Bronchial epithelial cell (primary cell): Measurements from ENCODE around the gene SYT7. TPM values are rescaled to one million over a fixed set of nuclear protein-coding genes. Genes with fewer than 3 reads are reported as not detected.

ENCODE experiments used
- DNase-seq: peaks from one replicate; pipeline ENCODE4 v3.0.0-alpha.2; 2010; ENCODE audit warnings: low read depth
- FAIRE-seq: peaks from 2 replicates; lab custom pipeline; 2011; peaks lifted over from hg19 to GRCh38; lab: Jason Lieb, UNC
- H3K27me3 ChIP-seq: 2 replicates; pipeline ENCODE4 v1.5.1; 2011; ENCODE audit warnings: low read length; ENCODE audit not compliant: control insufficient read depth, insufficient read depth
- H3K36me3 ChIP-seq: 2 replicates; pipeline ENCODE4 v1.5.1; 2011; ENCODE audit warnings: low read length; ENCODE audit not compliant: control insufficient read depth, insufficient read depth
- H3K4me3 ChIP-seq: 2 replicates; pipeline ENCODE4 v1.5.1; 2011; ENCODE audit warnings: mild to moderate bottlenecking, low read depth, low read length, control low read depth
- total RNA-seq: library from RNA; depleted of rRNA; stranded (reverse); fragments of >200 nt; gene quantifications from 2 replicates; pipeline ENCODE4 v1.2.1, GENCODE V29; 2014
- TF ChIP-seq, protein P1 (sequence below): IDR thresholded peaks from 2 replicates; pipeline ENCODE4 v1.5.1; 2011; ENCODE audit warnings: mild to moderate bottlenecking, moderate library complexity, low read length, control low read depth, inconsistent platforms; ENCODE audit not compliant: insufficient read depth, severe bottlenecking

Gene SYT7
- total RNA-seq, 1 donor from 2014 or later, result 21.1 TPM

DNA sequence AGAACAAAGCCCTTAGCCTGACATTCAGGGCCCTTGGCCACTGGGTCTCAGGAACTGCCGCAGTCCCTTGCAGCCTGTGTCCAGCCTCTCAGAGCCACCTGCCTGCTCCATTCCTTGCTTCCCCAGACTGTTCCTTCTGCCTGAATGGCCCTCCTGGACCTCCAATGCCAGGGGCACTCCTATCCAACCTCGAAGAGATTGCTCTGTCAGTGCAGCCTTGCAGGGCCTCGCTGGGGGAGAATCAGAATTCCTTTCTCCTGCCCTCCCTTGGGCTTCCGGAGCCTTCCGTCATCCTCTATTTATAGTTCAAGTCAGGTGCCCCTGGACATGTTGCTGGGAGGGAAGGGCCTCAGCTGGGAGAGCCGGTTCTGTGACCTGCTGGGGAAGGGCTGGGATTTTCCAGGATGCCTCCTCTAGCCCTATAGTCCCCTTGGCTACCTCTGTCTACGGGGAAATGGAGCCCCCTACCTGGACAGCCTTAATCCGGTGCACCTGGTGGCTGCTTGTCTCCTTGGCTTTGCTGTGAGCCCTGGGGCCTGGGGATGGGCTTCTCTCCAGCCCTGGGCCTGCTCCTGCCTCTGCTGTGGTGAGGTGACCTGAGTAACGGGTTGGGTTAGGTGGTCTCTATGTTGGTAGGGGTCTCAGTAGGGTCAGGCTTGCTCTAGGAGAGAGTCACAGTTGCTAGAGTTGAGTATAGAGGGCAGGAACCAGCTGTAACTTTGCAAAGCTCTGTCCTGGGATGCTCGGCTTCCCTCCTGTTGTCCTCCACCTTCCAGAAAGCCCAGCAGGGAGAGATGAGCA, 45.9 kb upstream of the SYT7 start:
- no peak for FAIRE-seq
- H3K36me3 ChIP-seq, result no peaks in the 10 kb centered on the region
- H3K4me3 ChIP-seq, result no peak overlapping the region
- peak; percentile 94 for DNase-seq
- H3K27me3 ChIP-seq, result no peaks in the 10 kb centered on the region
- TF ChIP-seq, protein P1, sequence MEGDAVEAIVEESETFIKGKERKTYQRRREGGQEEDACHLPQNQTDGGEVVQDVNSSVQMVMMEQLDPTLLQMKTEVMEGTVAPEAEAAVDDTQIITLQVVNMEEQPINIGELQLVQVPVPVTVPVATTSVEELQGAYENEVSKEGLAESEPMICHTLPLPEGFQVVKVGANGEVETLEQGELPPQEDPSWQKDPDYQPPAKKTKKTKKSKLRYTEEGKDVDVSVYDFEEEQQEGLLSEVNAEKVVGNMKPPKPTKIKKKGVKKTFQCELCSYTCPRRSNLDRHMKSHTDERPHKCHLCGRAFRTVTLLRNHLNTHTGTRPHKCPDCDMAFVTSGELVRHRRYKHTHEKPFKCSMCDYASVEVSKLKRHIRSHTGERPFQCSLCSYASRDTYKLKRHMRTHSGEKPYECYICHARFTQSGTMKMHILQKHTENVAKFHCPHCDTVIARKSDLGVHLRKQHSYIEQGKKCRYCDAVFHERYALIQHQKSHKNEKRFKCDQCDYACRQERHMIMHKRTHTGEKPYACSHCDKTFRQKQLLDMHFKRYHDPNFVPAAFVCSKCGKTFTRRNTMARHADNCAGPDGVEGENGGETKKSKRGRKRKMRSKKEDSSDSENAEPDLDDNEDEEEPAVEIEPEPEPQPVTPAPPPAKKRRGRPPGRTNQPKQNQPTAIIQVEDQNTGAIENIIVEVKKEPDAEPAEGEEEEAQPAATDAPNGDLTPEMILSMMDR, result peak; percentile 40

DNA sequence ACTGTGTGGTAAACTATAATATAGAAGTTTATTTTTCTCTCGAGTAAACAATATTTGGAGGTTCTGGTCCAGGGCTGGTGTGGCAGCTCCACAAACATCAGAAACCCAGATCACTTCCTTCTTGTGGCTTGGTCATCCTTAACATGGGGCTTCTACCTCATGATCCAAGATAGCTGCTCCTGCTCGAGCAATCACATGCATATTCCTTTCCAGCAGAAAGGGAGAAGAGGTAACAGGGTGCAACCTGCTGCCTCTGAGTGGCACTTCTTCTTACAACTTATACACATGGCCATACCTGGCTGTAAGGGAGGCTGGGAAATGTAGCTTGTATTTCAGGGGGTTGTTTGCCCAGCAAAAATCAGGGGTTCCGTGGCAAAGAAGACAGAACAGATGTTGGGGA, 44.6 kb upstream of the SYT7 start:
- Histone ChIP-seq H3K4me3 (no peak overlapping the region), H3K27me3 (no peaks in the 10 kb centered on the region), H3K36me3 (no peaks in the 10 kb centered on the region)
- TF ChIP-seq, protein P1, result no peak
- no peak for DNase-seq
- FAIRE-seq, result no peak

DNA sequence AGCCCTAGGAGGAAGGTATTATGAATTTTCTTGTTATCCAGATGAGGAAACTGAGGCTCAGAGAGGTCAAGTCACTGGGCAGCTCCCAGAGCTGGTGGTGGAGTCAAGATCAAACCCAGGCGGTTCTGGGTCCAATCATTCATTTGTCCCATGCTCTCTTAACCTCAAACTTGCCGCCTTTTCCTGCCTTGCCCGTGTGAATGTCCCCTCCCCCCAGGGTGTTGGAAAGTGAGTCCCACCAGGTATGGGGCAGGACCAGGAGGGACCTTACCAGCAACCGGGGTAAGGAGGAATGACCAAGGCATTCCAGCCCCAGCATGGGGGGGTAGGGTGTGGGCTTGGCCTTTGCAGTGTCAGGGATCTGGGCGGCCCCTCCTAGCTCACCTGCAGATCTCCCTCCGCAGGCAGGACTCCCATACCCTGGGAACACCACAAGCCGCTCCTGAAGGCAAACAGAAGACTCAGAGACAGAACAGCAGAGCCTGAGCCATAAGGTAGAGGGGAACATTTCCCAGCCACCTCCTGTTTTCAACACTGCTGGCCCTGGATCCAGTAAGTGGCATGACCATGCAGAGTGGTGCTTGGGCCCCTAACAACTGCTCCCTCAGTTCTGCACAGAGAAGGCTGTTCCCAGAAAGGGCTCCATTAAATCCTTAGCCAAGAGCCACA, 41.2 kb upstream of the SYT7 start:
- Histone ChIP-seq H3K27me3 (no peaks in the 10 kb centered on the region), H3K36me3 (no peaks in the 10 kb centered on the region), H3K4me3 (no peak overlapping the region)
- no peak for DNase-seq
- TF ChIP-seq, protein P1, result no peak
- no peak for FAIRE-seq

DNA sequence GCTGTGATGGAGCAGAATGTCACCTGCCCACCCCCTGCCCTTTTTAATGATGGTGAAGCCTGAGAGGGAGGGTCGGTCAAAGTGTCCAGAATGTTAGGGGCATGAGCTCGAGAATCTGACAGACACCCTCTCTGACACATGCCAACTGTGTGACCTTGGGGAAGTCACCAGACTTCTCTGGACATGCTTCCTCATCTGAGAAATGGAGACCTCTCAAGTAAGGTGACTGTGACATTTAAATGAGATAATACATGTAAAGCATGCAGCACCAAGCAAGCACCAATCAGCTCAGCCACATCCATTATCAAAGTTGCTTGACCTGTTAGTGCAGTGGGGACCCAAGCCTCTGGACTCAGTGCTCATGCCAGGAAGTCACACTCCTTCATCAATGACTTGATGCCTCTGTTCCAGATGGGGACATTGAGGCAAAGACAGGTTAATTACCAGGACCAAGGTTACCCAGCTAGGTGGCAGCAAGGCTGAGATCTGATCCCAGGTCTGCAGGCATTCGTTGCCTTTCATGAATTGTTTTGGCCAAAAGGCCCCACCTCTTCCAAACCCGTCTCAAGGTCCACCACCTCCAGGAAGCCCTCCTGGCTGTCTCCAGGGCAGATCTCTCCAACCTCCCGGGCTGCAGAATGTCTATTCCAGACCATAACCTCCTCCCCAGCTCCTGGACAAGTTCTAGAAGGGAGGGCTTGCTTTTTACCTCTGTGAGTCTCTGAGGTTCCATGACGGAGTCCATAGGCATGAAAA, 38.8 kb upstream of the SYT7 start:
- TF ChIP-seq, protein P1, result no peak
- no peak for FAIRE-seq
- H3K27me3 ChIP-seq, result no peaks in the 10 kb centered on the region
- DNase-seq, result no peak
- H3K36me3 ChIP-seq, result no peaks in the 10 kb centered on the region
- H3K4me3 ChIP-seq, result no peak overlapping the region

DNA sequence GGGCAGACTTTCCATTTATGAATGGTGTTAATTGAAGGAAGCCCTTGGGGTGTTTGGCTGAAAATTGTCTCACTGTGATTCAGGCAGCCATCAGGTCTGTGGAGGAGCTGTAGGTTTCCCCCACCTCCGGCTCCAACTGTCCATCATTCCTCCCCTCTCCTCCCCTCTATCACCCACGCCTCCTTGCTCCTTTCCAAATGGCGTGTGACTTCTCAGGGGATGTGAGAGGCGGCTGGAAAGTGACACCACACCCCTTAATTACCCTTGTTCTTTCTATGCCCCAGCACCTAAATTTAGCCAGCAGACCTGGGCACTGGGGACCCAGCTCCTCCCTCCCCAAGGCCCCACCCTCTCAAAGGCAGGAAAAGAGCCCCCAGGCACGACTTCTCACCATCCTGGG, 38.1 kb upstream of the SYT7 start:
- Histone ChIP-seq H3K4me3 (no peak overlapping the region), H3K36me3 (no peaks in the 10 kb centered on the region), H3K27me3 (no peaks in the 10 kb centered on the region)
- no peak for DNase-seq
- FAIRE-seq, result no peak
- TF ChIP-seq, protein P1, result no peak
